GM19395 (cell line): ENCODE results near the gene AGBL1.

ENCODE experiments used
- ATAC-seq: cut with Tn5 transposase; IDR thresholded peaks from one replicate; pipeline ENCODE4 v1.9.1; 2021; ENCODE audit warnings: mild to moderate bottlenecking, moderate library complexity; ENCODE audit not compliant: unreplicated experiment

Gene AGBL1

GRCh38 chr15:86162641-86163040, 83.0 kb downstream of the AGBL1 start:
- no peak for ATAC-seq

GRCh38 chr15:86163816-86164215, 84.1 kb downstream of the AGBL1 start:
- ATAC-seq, result no peak

- ATAC-seq, result no peak
These were observed 84.7 kb downstream of the AGBL1 start for GRCh38 chr15:86164232-86164898.

GRCh38 chr15:86165265-86166211, 85.9 kb downstream of the AGBL1 start:
- ATAC-seq, result no peak

GRCh38 chr15:86167841-86168240, 88.2 kb downstream of the AGBL1 start:
- ATAC-seq, result no peak

- ATAC-seq, result no peak
These were observed 99.2 kb downstream of the AGBL1 start for GRCh38 chr15:86178845-86179244.

- no peak for ATAC-seq
These were observed 104.2 kb downstream of the AGBL1 start for GRCh38 chr15:86183596-86184491.

- ATAC-seq, result no peak
These were observed 114.2 kb downstream of the AGBL1 start for GRCh38 chr15:86193716-86194380.

GRCh38 chr15:86197770-86198169, 118.1 kb downstream of the AGBL1 start:
- no peak for ATAC-seq

GRCh38 chr15:86199467-86200145, 119.9 kb downstream of the AGBL1 start:
- ATAC-seq, result no peak

GRCh38 chr15:86201313-86202008, 121.8 kb downstream of the AGBL1 start:
- no peak for ATAC-seq

GRCh38 chr15:86203462-86203861, 123.8 kb downstream of the AGBL1 start:
- ATAC-seq, result peak; percentile 44

- no peak for ATAC-seq
These were observed 125.4 kb downstream of the AGBL1 start for GRCh38 chr15:86205096-86205495.

GRCh38 chr15:86213420-86213819, 133.7 kb downstream of the AGBL1 start:
- no peak for ATAC-seq

- ATAC-seq, result no peak
These were observed 134.2 kb downstream of the AGBL1 start for GRCh38 chr15:86213888-86214287.

GRCh38 chr15:86221119-86221518, 141.4 kb downstream of the AGBL1 start:
- no peak for ATAC-seq

GRCh38 chr15:86229306-86229705, 149.6 kb downstream of the AGBL1 start:
- no peak for ATAC-seq

- ATAC-seq, result no peak
These were observed 150.3 kb downstream of the AGBL1 start for GRCh38 chr15:86229936-86230335.
